ENCODE results near the gene HCN2.
A peak's percentile ranks its signal among the peaks of the same experiment; 100 is the strongest.
"Not testable (repeated sequence)": the region's sequence is repeated elsewhere in the genome, so short reads cannot be mapped to it uniquely, and the experiment has no call there.

Gene HCN2

GRCh38 chr19:584240-585001 is 5.3 kb upstream of the HCN2 start:
- Histone ChIP-seq H3K9ac (ENCODE audit: low read length) (no peak overlapping the region), H3K4me1 (ENCODE audit: insufficient read depth, low read length, severe bottlenecking) (no peaks in the 10 kb centered on the region), H3K9me3 (ENCODE audit: low read length) (no peaks in the 10 kb centered on the region), H3K4me3 (ENCODE audit: low read depth, low read length, poor library complexity, severe bottlenecking) (no peak overlapping the region), H3F3A (ENCODE audit: insufficient read depth, low read length) (no peaks in the 10 kb centered on the region), H3K27me3 (ENCODE audit: insufficient read depth, low read length) (no peaks in the 10 kb centered on the region; the same call in 1 of the 2 replicates), H2AFZ (ENCODE audit: low read length) (no peak overlapping the region), H3K9me2 (ENCODE audit: low read depth, low read length) (no peaks in the 10 kb centered on the region), H3K79me2 (ENCODE audit: insufficient read depth, low read length) (no peaks in the 10 kb centered on the region), H3K27ac (ENCODE audit: low read depth, low read length, poor library complexity, severe bottlenecking) (no peak overlapping the region), H4K20me1 (ENCODE audit: insufficient read depth, low read length) (no peaks in the 10 kb centered on the region), H3K36me3 (ENCODE audit: insufficient read depth, low read length) (peaks cover 34% of the 10 kb centered on the region), H3K4me2 (ENCODE audit: low read length) (no peak overlapping the region)
- TF ChIP-seq, protein P1, sequence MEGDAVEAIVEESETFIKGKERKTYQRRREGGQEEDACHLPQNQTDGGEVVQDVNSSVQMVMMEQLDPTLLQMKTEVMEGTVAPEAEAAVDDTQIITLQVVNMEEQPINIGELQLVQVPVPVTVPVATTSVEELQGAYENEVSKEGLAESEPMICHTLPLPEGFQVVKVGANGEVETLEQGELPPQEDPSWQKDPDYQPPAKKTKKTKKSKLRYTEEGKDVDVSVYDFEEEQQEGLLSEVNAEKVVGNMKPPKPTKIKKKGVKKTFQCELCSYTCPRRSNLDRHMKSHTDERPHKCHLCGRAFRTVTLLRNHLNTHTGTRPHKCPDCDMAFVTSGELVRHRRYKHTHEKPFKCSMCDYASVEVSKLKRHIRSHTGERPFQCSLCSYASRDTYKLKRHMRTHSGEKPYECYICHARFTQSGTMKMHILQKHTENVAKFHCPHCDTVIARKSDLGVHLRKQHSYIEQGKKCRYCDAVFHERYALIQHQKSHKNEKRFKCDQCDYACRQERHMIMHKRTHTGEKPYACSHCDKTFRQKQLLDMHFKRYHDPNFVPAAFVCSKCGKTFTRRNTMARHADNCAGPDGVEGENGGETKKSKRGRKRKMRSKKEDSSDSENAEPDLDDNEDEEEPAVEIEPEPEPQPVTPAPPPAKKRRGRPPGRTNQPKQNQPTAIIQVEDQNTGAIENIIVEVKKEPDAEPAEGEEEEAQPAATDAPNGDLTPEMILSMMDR (IDR thresholded peaks at IDR 0.05; ENCODE audit: low read length), result peak; percentile 93
- no peak for TF ChIP-seq EZH2 (IDR thresholded peaks at IDR 0.05; ENCODE audit: borderline replicate concordance, low read length)

DNA sequence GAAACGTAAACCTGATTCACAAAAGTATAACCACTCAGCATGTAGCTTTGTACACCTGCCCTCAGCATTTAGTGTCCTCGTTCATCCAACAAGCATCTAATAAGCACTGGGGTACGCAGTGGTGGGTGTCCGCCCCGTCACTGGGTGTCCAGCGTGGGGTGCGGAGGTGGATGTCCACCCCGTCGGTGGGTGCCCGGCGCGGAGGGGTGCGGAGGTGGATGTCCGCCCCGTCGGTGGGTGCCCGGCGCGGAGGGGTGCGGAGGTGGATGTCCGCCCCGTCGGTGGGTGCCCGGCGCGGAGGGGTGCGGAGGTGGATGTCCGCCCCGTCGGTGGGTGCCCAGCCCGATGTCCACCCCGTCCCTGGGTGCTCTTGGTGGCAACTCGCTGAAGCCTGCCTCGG is 4.5 kb upstream of the HCN2 start:
- not testable (repeated sequence) for H3K27me3 ChIP-seq (ENCODE audit: insufficient read depth, low read length); H3K4me2 ChIP-seq (ENCODE audit: low read length); H3K9me2 ChIP-seq (ENCODE audit: low read depth, low read length); H3K27ac ChIP-seq (ENCODE audit: low read depth, low read length, poor library complexity, severe bottlenecking); H4K20me1 ChIP-seq (ENCODE audit: insufficient read depth, low read length); H3K9me3 ChIP-seq (ENCODE audit: low read length); H3F3A ChIP-seq (ENCODE audit: insufficient read depth, low read length); H3K9ac ChIP-seq (ENCODE audit: low read length); H3K4me3 ChIP-seq (ENCODE audit: low read depth, low read length, poor library complexity, severe bottlenecking); H2AFZ ChIP-seq (ENCODE audit: low read length); H3K4me1 ChIP-seq (ENCODE audit: insufficient read depth, low read length, severe bottlenecking); H3K79me2 ChIP-seq (ENCODE audit: insufficient read depth, low read length)
- H3K36me3 ChIP-seq (ENCODE audit: insufficient read depth, low read length), result peaks cover 27% of the 10 kb centered on the region

DNA sequence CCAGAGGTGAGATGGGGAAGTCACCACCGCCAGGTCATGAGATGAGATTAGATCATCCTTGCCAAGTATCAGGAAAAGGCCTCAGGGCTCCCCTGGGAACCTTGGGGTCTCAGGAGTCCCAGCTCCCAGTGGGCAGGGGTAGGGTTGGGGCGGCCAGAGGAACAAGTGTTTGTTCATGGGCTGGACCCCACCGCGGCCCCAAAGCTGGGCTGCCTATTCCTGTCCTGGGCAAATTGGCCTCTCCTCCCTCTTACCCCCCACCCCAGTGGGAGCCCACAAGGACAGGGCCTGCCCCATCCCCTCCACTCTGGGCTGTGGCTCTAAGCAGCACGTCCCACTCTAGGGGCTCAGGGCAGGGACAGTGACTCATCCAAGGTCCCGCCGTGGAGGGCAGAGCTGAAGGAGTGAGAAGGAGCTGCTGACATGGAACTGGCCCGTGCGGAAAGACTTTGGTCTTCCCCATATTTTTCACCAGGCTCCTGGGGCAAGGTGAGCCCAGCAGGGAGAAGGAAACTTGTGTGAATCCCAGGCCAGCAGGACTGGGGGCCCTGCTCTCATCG is 4.0 kb upstream of the HCN2 start:
- H3K27me3 ChIP-seq (ENCODE audit: insufficient read depth, low read length), result no peaks in the 10 kb centered on the region; the same call in 1 of the 2 replicates
- H3K79me2 ChIP-seq (ENCODE audit: insufficient read depth, low read length), result no peaks in the 10 kb centered on the region
- H3K4me3 ChIP-seq (ENCODE audit: low read depth, low read length, poor library complexity, severe bottlenecking), result no peak overlapping the region
- H2AFZ ChIP-seq (ENCODE audit: low read length), result no peak overlapping the region
- no peaks in the 10 kb centered on the region for H4K20me1 ChIP-seq (ENCODE audit: insufficient read depth, low read length)
- TF ChIP-seq, protein P1 (IDR thresholded peaks at IDR 0.05; ENCODE audit: low read length), result no peak
- TF ChIP-seq EZH2 (IDR thresholded peaks at IDR 0.05; ENCODE audit: borderline replicate concordance, low read length), result no peak
- no peaks in the 10 kb centered on the region for H3K4me1 ChIP-seq (ENCODE audit: insufficient read depth, low read length, severe bottlenecking)
- peaks cover 22% of the 10 kb centered on the region for H3K36me3 ChIP-seq (ENCODE audit: insufficient read depth, low read length)
- no peaks in the 10 kb centered on the region for H3K9me3 ChIP-seq (ENCODE audit: low read length)
- no peak overlapping the region for H3K9ac ChIP-seq (ENCODE audit: low read length)
- H3F3A ChIP-seq (ENCODE audit: insufficient read depth, low read length), result no peaks in the 10 kb centered on the region
- H3K9me2 ChIP-seq (ENCODE audit: low read depth, low read length), result no peaks in the 10 kb centered on the region
- no peak overlapping the region for H3K4me2 ChIP-seq (ENCODE audit: low read length)
- H3K27ac ChIP-seq (ENCODE audit: low read depth, low read length, poor library complexity, severe bottlenecking), result no peak overlapping the region

Data from OCI-LY1 (cell line).